GM06990 (cell line): ENCODE measurements around the gene GRHL3.

ENCODE experiments used
- DNase-seq: peaks from one replicate; pipeline ENCODE4 v3.0.0-alpha.2; 2011; ENCODE audit not compliant: insufficient read length; ENCODE audit errors: extremely low read depth
- H3K27me3 ChIP-seq: replicated peaks from 2 replicates; pipeline ENCODE4 v1.6.0; 2011; ENCODE audit warnings: low read length; ENCODE audit not compliant: control insufficient read depth, insufficient read depth
- H3K36me3 ChIP-seq: 2 replicates; pipeline ENCODE4 v1.5.1; 2011; ENCODE audit warnings: low read length; ENCODE audit not compliant: control insufficient read depth, insufficient read depth
- H3K4me3 ChIP-seq: replicated peaks from 2 replicates; pipeline ENCODE4 v1.5.1; 2011; ENCODE audit warnings: low read depth, mild to moderate bottlenecking, control low read depth, low read length
- CTCF ChIP-seq: IDR thresholded peaks from 2 replicates; pipeline ENCODE4 v1.5.1; 2011; ENCODE audit warnings: low read length, control low read depth, mild to moderate bottlenecking, inconsistent platforms; ENCODE audit not compliant: insufficient read depth, poor library complexity, severe bottlenecking

GRHL3 gene

GRCh38 chr1:24364605-24364974 lies 45.4 kb downstream of the GRHL3 start:
- no peaks in the 10 kb centered on the region for H3K36me3 ChIP-seq
- no peak overlapping the region for H3K4me3 ChIP-seq
- no peak for TF ChIP-seq CTCF
- no peak for DNase-seq
- H3K27me3 ChIP-seq, result no peaks in the 10 kb centered on the region

GRCh38 chr1:24364975-24365678 lies 46.0 kb downstream of the GRHL3 start:
- H3K4me3 ChIP-seq, result no peak overlapping the region
- peak; percentile 50 for DNase-seq
- no peaks in the 10 kb centered on the region for H3K36me3 ChIP-seq
- H3K27me3 ChIP-seq, result no peaks in the 10 kb centered on the region
- no peak for TF ChIP-seq CTCF

- no peak for TF ChIP-seq CTCF
- H3K27me3 ChIP-seq, result no peaks in the 10 kb centered on the region
- no peaks in the 10 kb centered on the region for H3K36me3 ChIP-seq
- no peak overlapping the region for H3K4me3 ChIP-seq
- DNase-seq, result no peak
Observed at GRCh38 chr1:24366707-24367106, 47.5 kb downstream of the GRHL3 start.

GRCh38 chr1:24369199-24369598 lies 50.0 kb downstream of the GRHL3 start:
- H3K4me3 ChIP-seq, result no peak overlapping the region
- TF ChIP-seq CTCF, result no peak
- no peak for DNase-seq
- H3K27me3 ChIP-seq, result no peaks in the 10 kb centered on the region
- H3K36me3 ChIP-seq, result no peaks in the 10 kb centered on the region

GRCh38 chr1:24369801-24370200 lies 50.6 kb downstream of the GRHL3 start:
- Histone ChIP-seq H3K27me3 (no peaks in the 10 kb centered on the region), H3K4me3 (no peak overlapping the region), H3K36me3 (no peaks in the 10 kb centered on the region)
- no peak for TF ChIP-seq CTCF
- no peak for DNase-seq

GRCh38 chr1:24373044-24373443 lies 53.9 kb downstream of the GRHL3 start:
- no peak for TF ChIP-seq CTCF
- H3K4me3 ChIP-seq, result no peak overlapping the region
- peak; percentile 72 for DNase-seq
- H3K27me3 ChIP-seq, result no peaks in the 10 kb centered on the region
- no peaks in the 10 kb centered on the region for H3K36me3 ChIP-seq
